Stimulated activated CD4-positive, alpha-beta T cell treated with anti-CD3 and anti-CD28 coated beads, Interleukin-15, amount 100 ng/mL, for 48 hours (primary cell): ENCODE results near the gene SLC5A6.
"Not testable (repeated sequence)": the region's sequence is repeated elsewhere in the genome, so short reads cannot be mapped to it uniquely, and the experiment has no call there.

Experiments
- DNase-seq, 2 donors: peaks; one replicate each; pipeline ENCODE4 v3.0.0-alpha.2; 2020; ENCODE audit warnings: low read depth in 2 of 2

Gene SLC5A6

GRCh38 chr2:27205206-27205605, 6.9 kb downstream of the SLC5A6 start:
- no peak for DNase-seq

- DNase-seq = no peak
Measured at GRCh38 chr2:27204566-27204965, 7.5 kb downstream of the SLC5A6 start.

DNA sequence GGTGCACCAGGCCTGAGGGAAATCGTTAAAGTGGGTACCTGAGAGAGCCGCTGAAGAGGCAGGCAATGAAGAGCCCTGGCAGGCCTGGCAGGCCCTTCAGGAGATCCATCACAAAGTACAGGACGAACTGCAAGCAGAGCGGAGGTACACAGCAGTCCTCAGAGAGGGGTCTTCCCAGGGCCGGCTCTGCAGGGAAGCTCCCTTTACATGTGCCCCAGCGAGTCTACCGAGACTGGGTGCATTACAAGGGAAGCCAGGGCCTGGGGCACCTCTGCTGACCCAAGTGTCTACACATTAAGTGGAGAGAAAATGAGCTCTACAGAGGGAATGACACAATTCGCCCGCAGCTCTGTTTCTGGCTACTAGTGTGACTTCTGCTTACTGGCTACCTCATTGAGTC, 8.3 kb downstream of the SLC5A6 start:
- DNase-seq = no peak

DNA sequence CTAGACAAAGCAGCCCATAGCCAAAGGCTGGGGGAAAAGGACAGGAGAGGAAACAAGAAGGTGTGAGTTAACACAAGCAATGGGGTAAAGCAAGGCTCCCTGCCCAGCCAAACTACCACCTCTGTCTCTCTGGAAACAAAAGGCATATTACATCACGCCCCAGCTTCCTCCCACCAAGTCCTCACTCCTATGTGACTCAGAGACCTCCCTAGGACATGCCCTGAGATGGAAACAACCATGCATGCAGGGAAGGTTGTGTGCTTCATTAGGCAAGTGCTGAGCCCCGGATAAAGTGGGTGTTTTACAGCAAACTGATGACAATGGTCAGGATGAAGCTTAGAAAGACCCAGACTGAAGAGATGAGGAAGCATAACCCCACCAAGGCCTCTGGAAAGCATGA, 9.2 kb downstream of the SLC5A6 start:
- no peak for DNase-seq

- no peak for DNase-seq
Measured at GRCh38 chr2:27201675-27202074, 10.4 kb downstream of the SLC5A6 start.

- DNase-seq = no peak
Measured at GRCh38 chr2:27199241-27199640, 12.8 kb downstream of the SLC5A6 start.

- no peak for DNase-seq
Measured at GRCh38 chr2:27198627-27199026, 13.4 kb downstream of the SLC5A6 start.

GRCh38 chr2:27198068-27198467, 14.0 kb downstream of the SLC5A6 start:
- DNase-seq = not testable (repeated sequence)

DNA sequence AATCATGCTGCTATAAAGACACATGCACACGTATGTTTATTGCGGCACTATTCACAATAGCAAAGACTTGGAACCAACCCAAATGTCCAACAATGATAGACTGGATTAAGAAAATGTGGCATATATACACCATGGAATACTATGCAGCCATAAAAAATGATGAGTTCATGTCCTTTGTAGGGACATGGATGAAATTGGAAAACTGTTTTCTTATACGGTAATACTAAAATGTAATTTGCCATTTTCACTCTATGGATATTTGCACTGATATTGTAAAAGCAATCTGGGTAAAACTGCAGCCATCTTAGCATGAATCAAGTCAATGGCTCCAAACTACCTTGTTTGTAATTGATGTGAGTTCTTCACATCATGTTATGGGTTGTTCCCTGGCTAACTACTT, 16.3 kb downstream of the SLC5A6 start:
- DNase-seq = not testable (repeated sequence)

DNA sequence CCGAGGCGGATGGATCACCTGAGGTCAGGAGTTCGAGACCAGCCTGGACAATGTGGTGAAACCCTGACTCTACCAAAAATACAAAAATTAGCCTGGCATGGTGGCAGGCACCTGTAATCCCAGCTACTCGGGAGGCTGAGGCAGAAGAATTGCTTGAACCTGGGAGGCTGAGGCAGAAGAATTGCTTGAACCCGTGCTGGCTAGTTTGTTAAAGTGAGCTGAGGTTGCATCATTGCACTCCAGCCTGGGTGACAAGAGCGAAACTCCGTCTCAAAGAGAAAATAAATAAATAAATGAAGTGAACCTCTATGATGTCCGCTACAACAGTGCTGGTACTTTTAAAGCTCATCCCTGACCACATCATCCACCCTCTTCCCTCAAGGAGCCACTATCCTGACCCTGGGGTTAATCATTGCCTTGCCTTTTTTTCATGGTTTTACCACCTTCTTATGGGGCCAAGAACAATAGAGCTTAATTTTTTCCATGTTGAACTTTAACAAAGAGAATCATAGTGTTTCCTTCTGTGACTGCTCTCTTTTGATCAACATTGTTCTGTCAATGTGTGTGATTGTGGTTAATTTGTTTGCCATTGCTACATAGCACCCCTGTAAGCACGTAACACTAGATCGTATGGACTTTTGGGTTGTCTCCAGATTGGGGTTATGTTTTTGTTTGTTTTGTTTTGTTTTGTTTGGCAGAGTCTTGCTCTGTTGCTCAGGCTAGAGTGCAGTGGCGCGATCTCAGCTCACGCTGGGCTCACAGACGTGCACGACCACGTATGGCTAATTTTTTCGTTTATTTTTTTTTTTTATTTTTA, 17.3 kb downstream of the SLC5A6 start:
- no peak for DNase-seq

DNA sequence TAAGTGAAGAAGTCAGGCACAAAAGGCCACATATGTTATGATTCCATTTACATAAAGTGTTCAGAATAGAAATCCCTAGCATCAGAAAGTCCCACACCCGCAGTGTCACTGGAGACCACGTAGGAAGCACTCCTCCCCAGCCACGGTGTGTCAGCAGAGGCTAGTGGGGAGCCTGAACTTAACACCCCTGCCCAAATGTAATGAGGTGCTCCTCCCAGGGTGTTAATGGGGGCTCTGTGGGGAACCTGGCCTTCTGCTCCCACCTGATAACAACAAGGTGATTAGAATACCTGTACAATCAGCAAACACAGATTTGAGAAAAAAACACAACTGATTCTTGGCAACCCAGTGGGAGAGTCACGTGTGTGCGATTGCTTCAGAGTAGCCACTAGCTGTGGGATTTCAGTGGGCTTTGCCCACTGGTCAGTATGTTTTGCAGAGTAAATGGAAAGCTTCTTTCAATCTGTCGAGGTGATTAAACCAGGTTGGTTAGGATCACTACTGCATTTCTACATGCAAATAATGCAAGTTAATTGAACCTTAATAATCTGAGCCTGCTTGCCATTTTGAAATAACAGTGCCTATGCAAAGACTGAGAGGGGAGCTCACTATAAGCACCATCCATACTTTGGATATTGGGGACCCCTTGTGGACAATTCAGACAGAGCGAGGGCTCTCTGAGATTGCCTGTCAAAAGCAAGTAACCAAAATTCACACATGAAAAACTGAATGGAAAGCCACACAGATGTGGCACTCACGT, 20.8 kb downstream of the SLC5A6 start:
- peak in 1 of 2 donors; percentile 14 for DNase-seq

DNA sequence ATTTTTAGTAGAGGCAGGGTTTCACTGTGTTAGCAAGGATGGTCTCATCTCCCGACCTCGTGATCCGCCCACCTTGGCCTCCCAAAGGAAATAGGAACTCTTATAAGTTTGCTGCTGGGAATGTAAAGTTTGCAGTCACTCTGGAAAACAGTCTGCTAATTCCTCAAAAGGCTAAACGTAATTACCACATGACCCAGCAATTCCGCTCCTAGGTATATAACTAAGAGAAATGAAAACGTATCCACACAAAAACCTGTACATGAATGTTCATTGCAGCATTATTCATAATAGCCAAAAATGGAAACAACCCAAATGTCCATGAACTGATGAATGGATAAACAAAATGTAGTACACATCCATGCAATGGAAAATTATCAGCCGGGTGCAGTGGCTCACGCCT, 22.1 kb downstream of the SLC5A6 start:
- DNase-seq = no peak

GRCh38 chr2:27186613-27187345, 25.3 kb downstream of the SLC5A6 start:
- DNase-seq = no peak

GRCh38 chr2:27185331-27186026, 26.6 kb downstream of the SLC5A6 start:
- DNase-seq = no peak

- DNase-seq = no peak
Measured at GRCh38 chr2:27184115-27184514, 28.0 kb downstream of the SLC5A6 start.

- DNase-seq = no peak
Measured at GRCh38 chr2:27182346-27182745, 29.7 kb downstream of the SLC5A6 start.

DNA sequence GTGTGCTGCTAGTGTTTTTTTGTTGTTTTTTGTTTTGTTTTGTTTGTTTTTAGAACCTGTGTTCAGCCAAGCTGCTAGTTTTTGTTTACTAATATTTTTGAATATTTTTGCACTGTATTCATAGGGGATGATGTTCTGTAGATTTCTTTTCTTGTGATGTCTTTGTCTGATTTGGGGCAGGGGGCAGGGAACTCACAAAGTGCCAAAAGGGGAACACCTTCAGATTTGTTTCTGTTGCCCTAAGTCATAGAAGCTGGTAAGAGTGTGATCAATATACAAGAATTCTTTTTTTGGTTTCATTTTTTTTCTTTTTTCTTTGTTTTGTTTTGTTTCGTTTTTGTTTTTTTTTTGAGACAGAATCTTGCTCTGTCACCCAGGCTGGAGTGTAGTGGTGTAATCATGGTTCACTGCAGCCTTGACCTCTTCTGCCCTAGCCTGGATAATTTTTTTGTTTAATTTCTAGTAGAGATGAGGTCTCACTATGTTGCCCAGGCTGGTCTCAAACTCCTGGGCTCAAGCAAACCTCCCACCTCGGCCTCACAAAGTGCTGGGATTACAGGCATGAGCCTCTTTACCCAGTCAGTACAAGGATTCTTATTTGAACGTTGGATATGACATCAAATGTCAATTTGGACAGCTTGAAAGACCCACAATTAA, 32.6 kb downstream of the SLC5A6 start:
- no peak for DNase-seq

DNA sequence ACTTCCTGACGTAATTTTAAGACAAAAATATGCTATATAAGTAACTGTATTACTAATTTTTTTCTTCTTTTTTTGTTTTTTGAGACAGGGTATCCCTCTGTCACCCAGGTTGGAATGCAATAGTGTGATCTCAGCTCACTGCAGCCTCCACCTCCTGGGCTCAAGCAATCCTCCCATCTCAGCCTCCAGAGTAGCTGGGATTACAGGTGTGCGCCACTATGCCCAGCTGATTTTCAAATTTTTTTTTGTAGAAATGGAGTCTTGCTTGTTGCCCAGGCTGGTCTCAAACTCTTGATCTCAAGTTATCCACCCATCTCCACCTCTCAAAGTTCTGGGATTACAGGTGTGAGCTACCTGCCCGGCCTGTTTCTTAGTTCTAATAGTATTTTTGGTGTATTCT, 33.6 kb downstream of the SLC5A6 start:
- DNase-seq = no peak

DNA sequence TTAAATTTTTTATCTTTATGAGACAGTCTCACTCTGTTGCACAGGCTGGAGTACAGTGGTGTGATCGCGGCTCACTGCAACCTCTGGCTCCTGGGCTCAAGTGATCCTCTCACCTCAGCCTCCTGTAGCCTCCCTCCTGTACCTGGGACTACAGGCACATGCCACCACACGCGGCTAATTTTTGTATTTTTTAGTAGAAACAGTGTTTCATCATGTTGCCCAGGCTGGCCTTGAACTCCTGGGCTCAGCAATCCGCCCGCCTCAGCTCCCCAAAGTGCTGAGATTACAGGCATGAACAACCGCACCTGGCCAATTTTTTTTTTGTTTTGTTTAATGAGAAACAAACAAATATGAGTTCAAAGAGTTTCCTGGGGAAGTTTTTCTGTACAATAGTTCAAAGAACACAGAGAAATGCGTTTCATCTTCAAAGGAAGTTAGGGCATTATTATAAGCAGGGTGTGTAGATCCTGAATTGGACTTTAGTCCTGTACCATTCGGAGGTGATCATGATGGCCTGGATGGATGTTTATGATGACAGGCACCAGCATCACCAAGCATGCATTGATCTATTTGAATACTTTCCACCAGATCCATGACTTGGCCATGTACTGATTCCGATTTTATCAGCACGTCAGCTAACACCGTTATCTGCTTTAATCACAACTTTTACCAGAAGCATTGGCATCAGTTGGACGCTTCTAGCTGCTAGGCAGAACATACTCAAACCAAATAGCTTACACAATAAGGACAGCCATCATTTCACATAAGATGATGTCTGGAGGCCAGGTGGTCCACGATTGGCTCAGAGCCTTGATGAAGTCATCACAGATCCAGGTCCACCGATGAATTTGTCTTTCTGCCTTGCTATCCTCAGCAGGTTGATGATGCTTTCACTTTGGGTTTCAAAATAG, 34.4 kb downstream of the SLC5A6 start:
- DNase-seq = no peak

DNA sequence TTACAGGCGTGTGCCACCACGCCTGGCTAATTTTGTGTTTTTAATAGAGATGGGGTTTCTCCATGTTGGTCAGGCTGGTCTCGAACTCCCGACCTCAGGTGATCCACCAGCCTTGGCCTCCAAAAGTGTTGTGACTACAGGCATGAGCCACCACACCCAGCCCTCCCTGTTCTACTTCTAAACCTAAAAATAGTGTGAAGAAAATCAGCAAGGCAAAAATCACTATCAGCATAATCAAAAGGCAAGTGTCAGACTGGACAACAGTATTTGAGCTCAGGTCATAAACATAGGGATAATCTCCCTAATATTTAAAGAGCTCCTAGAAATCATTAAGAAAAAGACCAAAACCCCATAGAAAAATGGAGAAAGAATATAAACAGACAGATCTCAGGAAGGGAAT, 36.3 kb downstream of the SLC5A6 start:
- DNase-seq = not testable (repeated sequence)
